ENCODE measurements around the gene PPP2R5C. TPM values are rescaled to one million over a fixed set of nuclear protein-coding genes. Genes with fewer than 3 reads are reported as not detected.

Gene PPP2R5C
- total and polyA plus RNA-seq, 2 donors (not counting 3 experiments of a cell fraction or from before 2014, with no cell fraction given) = 42.6 to 83.6 TPM

DNA sequence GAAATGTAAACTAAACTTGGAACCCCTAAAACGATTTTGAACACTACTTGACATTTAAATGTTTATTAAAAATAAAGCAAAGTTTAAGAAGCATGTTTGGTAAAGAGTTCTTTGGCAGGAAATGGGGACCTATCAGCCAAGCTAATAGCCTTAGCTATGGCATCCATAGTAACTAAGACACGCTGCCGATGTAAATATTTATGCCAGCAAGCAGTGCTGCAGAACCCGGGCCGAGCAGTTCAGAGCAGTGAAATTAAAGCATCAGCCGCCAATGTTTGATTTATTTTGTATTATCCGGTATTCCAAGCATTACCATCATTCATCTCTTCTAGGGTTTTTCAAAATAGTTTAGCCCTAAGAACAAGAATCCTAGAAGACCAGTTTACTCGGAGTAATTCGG lies 61.6 kb downstream of the PPP2R5C start:
- no peak overlapping the region for H2AFZ ChIP-seq (ENCODE audit: low read depth, low read length)
- H3K9ac ChIP-seq (replicated peaks; ENCODE audit: extremely low read depth, insufficient read depth, low read length) = no peak overlapping the region
- no peak overlapping the region for H3K4me3 ChIP-seq (replicated peaks in 1 of 3; ENCODE audit: insufficient read depth in 1 of 3, low read depth in 1 of 3, low read length in 3 of 3)
- ChIA-PET POLR2A (no interaction called here), CTCF (interaction anchor here (0.9 to 1.5 kb wide), 2 partner anchors 14 to 52 kb away, joined by 4 read pairs; no protein-coding TSS in a partner anchor)
- no peak overlapping the region for H3K4me2 ChIP-seq (ENCODE audit: insufficient read depth, low read length)
- dilution Hi-C loops (cut with MboI; ENCODE audit: extremely low pct_ligation_motif_present, low sequenced_read_pairs) (no loop called here), intact Hi-C loops (cut with micrococcal nuclease) (no loop called here)
- no peaks in the 10 kb centered on the region for H3K27me3 ChIP-seq (ENCODE audit: control insufficient read depth in 2 of 2, insufficient read depth in 2 of 2, low read length in 2 of 2)
- H3K9me3 ChIP-seq (replicated peaks; ENCODE audit: control insufficient read depth, insufficient read depth, low read length) = no peaks in the 10 kb centered on the region
- no peaks in the 10 kb centered on the region for H3K36me3 ChIP-seq (ENCODE audit: control insufficient read depth in 2 of 2, extremely low read depth in 1 of 2, insufficient read depth in 2 of 2, low read length in 2 of 2)
- H3K9me1 ChIP-seq (replicated peaks; ENCODE audit: control insufficient read depth, extremely low read depth, insufficient read depth, low read length) = no peaks in the 10 kb centered on the region
- FAIRE-seq (no peak), DNase-seq (ENCODE audit: low read depth, low spot score) (no peak)
- H4K20me1 ChIP-seq (replicated peaks; ENCODE audit: control insufficient read depth, extremely low read depth, insufficient read depth, low read length) = no peaks in the 10 kb centered on the region
- no peak overlapping the region for H3K27ac ChIP-seq (ENCODE audit: insufficient read depth, low read depth, low read length)
- no peak for TF ChIP-seq GATA2 (IDR thresholded peaks at IDR 0.05; ENCODE audit: insufficient read depth, insufficient read length, low read depth, low read length)
- TF ChIP-seq, protein P1, sequence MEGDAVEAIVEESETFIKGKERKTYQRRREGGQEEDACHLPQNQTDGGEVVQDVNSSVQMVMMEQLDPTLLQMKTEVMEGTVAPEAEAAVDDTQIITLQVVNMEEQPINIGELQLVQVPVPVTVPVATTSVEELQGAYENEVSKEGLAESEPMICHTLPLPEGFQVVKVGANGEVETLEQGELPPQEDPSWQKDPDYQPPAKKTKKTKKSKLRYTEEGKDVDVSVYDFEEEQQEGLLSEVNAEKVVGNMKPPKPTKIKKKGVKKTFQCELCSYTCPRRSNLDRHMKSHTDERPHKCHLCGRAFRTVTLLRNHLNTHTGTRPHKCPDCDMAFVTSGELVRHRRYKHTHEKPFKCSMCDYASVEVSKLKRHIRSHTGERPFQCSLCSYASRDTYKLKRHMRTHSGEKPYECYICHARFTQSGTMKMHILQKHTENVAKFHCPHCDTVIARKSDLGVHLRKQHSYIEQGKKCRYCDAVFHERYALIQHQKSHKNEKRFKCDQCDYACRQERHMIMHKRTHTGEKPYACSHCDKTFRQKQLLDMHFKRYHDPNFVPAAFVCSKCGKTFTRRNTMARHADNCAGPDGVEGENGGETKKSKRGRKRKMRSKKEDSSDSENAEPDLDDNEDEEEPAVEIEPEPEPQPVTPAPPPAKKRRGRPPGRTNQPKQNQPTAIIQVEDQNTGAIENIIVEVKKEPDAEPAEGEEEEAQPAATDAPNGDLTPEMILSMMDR (IDR thresholded peaks at IDR 0.05; ENCODE audit: extremely low read depth in 1 of 2, insufficient read depth in 1 of 2, low read depth in 1 of 2, low read length in 2 of 2) = no peak
- H3K4me1 ChIP-seq (ENCODE audit: control insufficient read depth, extremely low read depth, insufficient read depth, low read length) = no peaks in the 10 kb centered on the region
- no TSS peak for BruUV-seq (replicated peaks)
- H3K79me2 ChIP-seq (ENCODE audit: control insufficient read depth, insufficient read depth, low read length) = peaks cover 71% of the 10 kb centered on the region

DNA sequence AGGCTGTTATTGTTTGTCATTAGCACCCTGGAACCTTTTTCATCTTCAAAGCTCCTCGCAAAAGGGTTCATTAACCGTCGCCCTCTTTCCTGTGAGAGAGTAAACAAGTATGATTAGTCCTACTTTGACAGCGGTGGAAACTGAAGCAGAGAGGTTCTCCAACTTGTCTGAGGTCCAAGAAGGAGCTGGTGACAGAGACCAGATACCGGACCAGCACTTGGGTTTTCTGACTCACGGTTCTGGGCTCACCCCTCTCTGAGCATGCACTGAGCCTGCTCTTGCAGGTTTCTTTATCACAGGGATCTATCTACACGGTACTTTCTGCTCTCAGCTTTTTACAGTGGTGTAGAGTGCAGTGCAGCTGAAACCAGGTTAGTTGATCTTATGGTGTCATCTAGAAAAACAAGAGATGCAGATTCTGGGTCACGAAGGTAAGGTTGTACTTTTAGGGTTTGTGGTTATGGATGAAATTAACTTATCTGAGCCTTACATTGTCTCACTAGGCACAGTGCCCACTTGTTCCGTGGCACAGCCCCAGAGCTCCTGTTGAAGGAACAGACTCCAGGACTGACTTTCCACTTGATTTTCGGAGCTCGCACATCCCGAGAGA lies 62.1 kb downstream of the PPP2R5C start:
- Histone ChIP-seq H3K9ac (replicated peaks; ENCODE audit: extremely low read depth, insufficient read depth, low read length) (no peak overlapping the region), H3K36me3 (ENCODE audit: control insufficient read depth in 2 of 2, extremely low read depth in 1 of 2, insufficient read depth in 2 of 2, low read length in 2 of 2) (no peaks in the 10 kb centered on the region), H3K4me3 (replicated peaks in 1 of 3; ENCODE audit: insufficient read depth in 1 of 3, low read depth in 1 of 3, low read length in 3 of 3) (no peak overlapping the region), H2AFZ (ENCODE audit: low read depth, low read length) (no peak overlapping the region), H3K27ac (ENCODE audit: insufficient read depth, low read depth, low read length) (no peak overlapping the region), H4K20me1 (replicated peaks; ENCODE audit: control insufficient read depth, extremely low read depth, insufficient read depth, low read length) (no peaks in the 10 kb centered on the region), H3K79me2 (ENCODE audit: control insufficient read depth, insufficient read depth, low read length) (peaks cover 67% of the 10 kb centered on the region), H3K4me2 (ENCODE audit: insufficient read depth, low read length) (no peak overlapping the region), H3K9me3 (replicated peaks; ENCODE audit: control insufficient read depth, insufficient read depth, low read length) (no peaks in the 10 kb centered on the region), H3K4me1 (ENCODE audit: control insufficient read depth, extremely low read depth, insufficient read depth, low read length) (no peaks in the 10 kb centered on the region), H3K9me1 (replicated peaks; ENCODE audit: control insufficient read depth, extremely low read depth, insufficient read depth, low read length) (no peaks in the 10 kb centered on the region), H3K27me3 (ENCODE audit: control insufficient read depth in 2 of 2, insufficient read depth in 2 of 2, low read length in 2 of 2) (no peaks in the 10 kb centered on the region)
- no TSS peak for BruUV-seq (replicated peaks)
- ChIA-PET CTCF (interaction anchor here (0.9 to 1.5 kb wide), 3 partner anchors 12 to 53 kb away, joined by 4 read pairs; no protein-coding TSS in a partner anchor), POLR2A (interaction anchor here (0.6 kb wide), 1 partner anchor 14 kb away, joined by 12 read pairs; no protein-coding TSS in a partner anchor)
- DNase-seq (ENCODE audit: low read depth, low spot score) (peak; percentile 29), FAIRE-seq (no peak)
- dilution Hi-C loops (cut with MboI; ENCODE audit: extremely low pct_ligation_motif_present, low sequenced_read_pairs) (no loop called here), intact Hi-C loops (cut with micrococcal nuclease) (no loop called here)
- TF ChIP-seq EZH2 (IDR thresholded peaks at IDR 0.05; ENCODE audit: borderline replicate concordance, low read depth, low read length, severe bottlenecking) = no peak
- TF ChIP-seq JUN (IDR thresholded peaks at IDR 0.05; ENCODE audit: borderline replicate concordance, insufficient read depth, insufficient read length, low read depth) = no peak
- TF ChIP-seq GATA2 (IDR thresholded peaks at IDR 0.05; ENCODE audit: insufficient read depth, insufficient read length, low read depth, low read length) = no peak
- no peak for TF ChIP-seq POLR2A (IDR thresholded peaks at IDR 0.05; ENCODE audit: low read depth, low read length)
